HEK293 (cell line): Measurements from ENCODE around the gene B3GAT1.

Source experiments
- CTCF ChIA-PET: fragments of 350-600 bp; formaldehyde crosslinking; extraction: SDS; loops from one replicate; lab custom pipeline; 2021; ENCODE audit warnings: antibody characterized with exemption; lab: Yijun Ruan, JAX
- POLR2A ChIA-PET: fragments of 300-600 bp; formaldehyde crosslinking; extraction: SDS; loops from one replicate; lab custom pipeline; 2020; ENCODE audit warnings: antibody characterized with exemption, inconsistent platforms; lab: Yijun Ruan, JAX
- H3K27ac ChIP-seq: fragments of 200-500 bp; sonication (Bioruptor generic); 2 replicates; pipeline ENCODE4 v1.5.1; 2014; ENCODE audit warnings: low read depth, low read length, control low read depth, inconsistent platforms; ENCODE audit errors: extremely low read depth
- H3K36me3 ChIP-seq, 2 experiments: fragments of 200-500 bp in 1 of 2; sonication (Bioruptor generic) in 1 of 2; 1 replicate in 1 of 2; 2 replicates in 1 of 2; pipeline ENCODE4 v1.5.1; 2014 to 2017; ENCODE audit warnings: inconsistent platforms in 2 of 2, low read length in 2 of 2; ENCODE audit not compliant: control insufficient read depth in 2 of 2, insufficient read depth in 1 of 2
- H3K4me1 ChIP-seq: fragments of 200-500 bp; sonication (Bioruptor generic); 2 replicates; pipeline ENCODE4 v1.5.1; 2014; ENCODE audit warnings: mild to moderate bottlenecking, low read length, inconsistent platforms; ENCODE audit not compliant: control insufficient read depth, insufficient read depth
- H3K4me3 ChIP-seq: 2 replicates; pipeline ENCODE4 v1.5.1; 2011; ENCODE audit warnings: low read depth, mild to moderate bottlenecking, control low read depth, low read length, moderate library complexity
- H3K9me3 ChIP-seq: fragments of 200-500 bp; sonication (Bioruptor generic); 2 replicates; pipeline ENCODE4 v1.5.1; 2014; ENCODE audit warnings: low read depth, low read length, inconsistent platforms; ENCODE audit not compliant: control insufficient read depth, insufficient read depth
- SCRT1 ChIP-seq: fragments of 450-650 bp; formaldehyde crosslinking; IDR thresholded peaks from 2 replicates; pipeline ENCODE4 v1.5.1; 2016; ENCODE audit warnings: missing biosample characterization, missing genetic modification characterization, borderline replicate concordance
- TRIM28 ChIP-seq: IDR thresholded peaks from 2 replicates; pipeline ENCODE4 v1.6.1; 2011; ENCODE audit warnings: low read length, control low read depth, borderline replicate concordance
- YY2 ChIP-seq: fragments of 450-650 bp; formaldehyde crosslinking; IDR thresholded peaks from 2 replicates; pipeline ENCODE4 v1.5.1; 2016; ENCODE audit warnings: missing biosample characterization, missing genetic modification characterization
- ZBTB1 ChIP-seq: fragments of 450-650 bp; formaldehyde crosslinking; IDR thresholded peaks from 2 replicates; pipeline ENCODE4 v1.5.1; 2016; ENCODE audit warnings: missing biosample characterization, missing genetic modification characterization
- ZBTB21 ChIP-seq: fragments of 450-650 bp; formaldehyde crosslinking; IDR thresholded peaks from 2 replicates; pipeline ENCODE4 v1.5.1; 2017; ENCODE audit warnings: missing biosample characterization, missing genetic modification characterization
- ZBTB26 ChIP-seq: fragments of 450-650 bp; formaldehyde crosslinking; optimal IDR thresholded peaks from 2 replicates; pipeline ENCODE3; 2016; ENCODE audit warnings: missing biosample characterization, mild to moderate bottlenecking, missing genetic modification characterization
- ZBTB44 ChIP-seq: fragments of 450-650 bp; IDR thresholded peaks from 2 replicates; pipeline ENCODE4 v1.5.1; 2018; ENCODE audit warnings: missing biosample characterization, mild to moderate bottlenecking, missing genetic modification characterization
- ZNF132 ChIP-seq: fragments of 450-650 bp; formaldehyde crosslinking; IDR thresholded peaks from 2 replicates; pipeline ENCODE4 v1.5.1; 2017; ENCODE audit warnings: missing biosample characterization, missing genetic modification characterization, borderline replicate concordance
- ZNF274 ChIP-seq, 2 experiments: fragments of 200-500 bp in 1 of 2; fragments of 450-650 bp in 1 of 2; sonication (Bioruptor generic) in 1 of 2; formaldehyde crosslinking in 1 of 2; IDR thresholded peaks; 2 replicates each; pipeline versions ENCODE4 v1.5.1 to v1.6.1; 2014 to 2016; ENCODE audit warnings: borderline replicate concordance in 1 of 2, inconsistent platforms in 1 of 2, low read length in 1 of 2, missing biosample characterization in 1 of 2, missing genetic modification characterization in 1 of 2
- ZNF341 ChIP-seq: fragments of 450-650 bp; formaldehyde crosslinking; IDR thresholded peaks from 2 replicates; pipeline ENCODE4; 2016; ENCODE audit warnings: low read depth, missing biosample characterization, missing genetic modification characterization
- ZNF518A ChIP-seq: fragments of 450-650 bp; formaldehyde crosslinking; conservative IDR thresholded peaks from 2 replicates; pipeline ENCODE4 v1.5.1; 2016; ENCODE audit warnings: low read depth, missing biosample characterization, missing genetic modification characterization
- ZNF544 ChIP-seq: fragments of 450-650 bp; formaldehyde crosslinking; IDR thresholded peaks from 2 replicates; pipeline ENCODE4 v1.5.0; 2017; ENCODE audit warnings: missing biosample characterization, missing genetic modification characterization
- ZNF558 ChIP-seq: fragments of 450-650 bp; formaldehyde crosslinking; IDR thresholded peaks from 2 replicates; pipeline ENCODE4 v1.5.1; 2016; ENCODE audit warnings: missing biosample characterization, missing genetic modification characterization
- ZNF600 ChIP-seq: fragments of 450-650 bp; formaldehyde crosslinking; IDR thresholded peaks from 2 replicates; pipeline ENCODE4 v1.5.1; 2016; ENCODE audit warnings: missing biosample characterization, missing genetic modification characterization
- TF ChIP-seq, protein P1 (sequence below): fragments of 450-650 bp; formaldehyde crosslinking; IDR thresholded peaks from 2 replicates; pipeline ENCODE4 v1.5.1; 2016; ENCODE audit warnings: missing biosample characterization, missing genetic modification characterization
- TF ChIP-seq, protein P2 (sequence below): fragments of 450-650 bp; formaldehyde crosslinking; IDR thresholded peaks from 2 replicates; pipeline ENCODE4 v1.5.1; 2016; ENCODE audit warnings: missing biosample characterization, missing genetic modification characterization, borderline replicate concordance

Gene B3GAT1

DNA sequence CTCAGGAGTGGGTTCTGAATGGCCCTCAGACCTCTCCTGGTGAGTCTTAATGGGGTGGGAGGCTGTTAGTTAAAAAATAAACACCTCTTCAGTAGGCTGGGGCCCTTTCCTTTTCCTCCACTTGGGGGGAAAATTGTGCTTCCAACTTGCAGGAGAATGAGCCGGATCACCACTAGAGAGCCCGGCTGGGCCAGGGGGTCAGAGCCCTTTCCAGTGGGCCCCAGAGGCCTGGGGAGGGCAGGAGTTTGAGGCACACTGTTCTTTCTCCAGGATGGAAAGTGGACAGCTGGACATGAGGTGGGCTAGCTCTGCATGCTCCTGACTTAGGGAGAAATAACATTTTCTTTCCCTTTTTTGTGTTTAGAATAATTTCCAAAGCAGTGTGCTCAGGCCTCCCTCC, 32.8 kb downstream of the B3GAT1 start:
- TF ChIP-seq ZNF341 (no peak), ZBTB26 (tag by site-specific recombination) (no peak), ZNF558 (tag by site-specific recombination) (no peak)
- TF ChIP-seq, protein P1, sequence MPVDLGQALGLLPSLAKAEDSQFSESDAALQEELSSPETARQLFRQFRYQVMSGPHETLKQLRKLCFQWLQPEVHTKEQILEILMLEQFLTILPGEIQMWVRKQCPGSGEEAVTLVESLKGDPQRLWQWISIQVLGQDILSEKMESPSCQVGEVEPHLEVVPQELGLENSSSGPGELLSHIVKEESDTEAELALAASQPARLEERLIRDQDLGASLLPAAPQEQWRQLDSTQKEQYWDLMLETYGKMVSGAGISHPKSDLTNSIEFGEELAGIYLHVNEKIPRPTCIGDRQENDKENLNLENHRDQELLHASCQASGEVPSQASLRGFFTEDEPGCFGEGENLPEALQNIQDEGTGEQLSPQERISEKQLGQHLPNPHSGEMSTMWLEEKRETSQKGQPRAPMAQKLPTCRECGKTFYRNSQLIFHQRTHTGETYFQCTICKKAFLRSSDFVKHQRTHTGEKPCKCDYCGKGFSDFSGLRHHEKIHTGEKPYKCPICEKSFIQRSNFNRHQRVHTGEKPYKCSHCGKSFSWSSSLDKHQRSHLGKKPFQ: no peak
- H3K4me1 ChIP-seq: no peaks in the 10 kb centered on the region
- CTCF ChIA-PET: no interaction called here
- H3K36me3 ChIP-seq: peaks cover 0 to 13% of the 10 kb centered on the region in 2 experiments; a peak in 1 of 3 replicates
- no peaks in the 10 kb centered on the region for H3K9me3 ChIP-seq
- POLR2A ChIA-PET: no interaction called here
- no peak overlapping the region for H3K27ac ChIP-seq
- no peak overlapping the region for H3K4me3 ChIP-seq

DNA sequence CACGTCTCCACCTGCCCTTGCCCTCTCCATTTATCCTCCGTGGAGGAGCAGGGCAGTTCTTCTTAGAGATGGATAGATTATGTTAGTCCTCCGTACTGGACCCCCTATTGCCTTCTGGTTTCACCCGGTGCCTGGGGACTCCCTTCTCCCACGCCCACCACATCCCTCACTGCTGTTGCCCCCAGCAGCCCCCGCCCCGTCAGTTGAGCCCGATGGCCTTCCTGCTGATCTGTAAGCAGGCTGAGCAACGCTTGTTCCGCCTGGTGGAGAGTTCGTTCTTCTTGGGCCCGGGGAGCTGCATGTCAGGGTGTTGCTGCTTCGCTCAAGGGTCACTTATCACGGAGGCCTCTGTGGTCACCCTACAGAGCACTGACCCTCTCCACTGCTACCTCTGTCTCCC, 34.2 kb downstream of the B3GAT1 start:
- ChIA-PET POLR2A (no interaction called here), CTCF (no interaction called here)
- H3K27ac ChIP-seq: no peak overlapping the region
- peaks cover 0 to 16% of the 10 kb centered on the region in 2 experiments; a peak in 1 of 3 replicates for H3K36me3 ChIP-seq
- no peaks in the 10 kb centered on the region for H3K9me3 ChIP-seq
- H3K4me3 ChIP-seq: no peak overlapping the region
- no peaks in the 10 kb centered on the region for H3K4me1 ChIP-seq
- no peak for TF ChIP-seq ZBTB44 (tag by site-specific recombination)

DNA sequence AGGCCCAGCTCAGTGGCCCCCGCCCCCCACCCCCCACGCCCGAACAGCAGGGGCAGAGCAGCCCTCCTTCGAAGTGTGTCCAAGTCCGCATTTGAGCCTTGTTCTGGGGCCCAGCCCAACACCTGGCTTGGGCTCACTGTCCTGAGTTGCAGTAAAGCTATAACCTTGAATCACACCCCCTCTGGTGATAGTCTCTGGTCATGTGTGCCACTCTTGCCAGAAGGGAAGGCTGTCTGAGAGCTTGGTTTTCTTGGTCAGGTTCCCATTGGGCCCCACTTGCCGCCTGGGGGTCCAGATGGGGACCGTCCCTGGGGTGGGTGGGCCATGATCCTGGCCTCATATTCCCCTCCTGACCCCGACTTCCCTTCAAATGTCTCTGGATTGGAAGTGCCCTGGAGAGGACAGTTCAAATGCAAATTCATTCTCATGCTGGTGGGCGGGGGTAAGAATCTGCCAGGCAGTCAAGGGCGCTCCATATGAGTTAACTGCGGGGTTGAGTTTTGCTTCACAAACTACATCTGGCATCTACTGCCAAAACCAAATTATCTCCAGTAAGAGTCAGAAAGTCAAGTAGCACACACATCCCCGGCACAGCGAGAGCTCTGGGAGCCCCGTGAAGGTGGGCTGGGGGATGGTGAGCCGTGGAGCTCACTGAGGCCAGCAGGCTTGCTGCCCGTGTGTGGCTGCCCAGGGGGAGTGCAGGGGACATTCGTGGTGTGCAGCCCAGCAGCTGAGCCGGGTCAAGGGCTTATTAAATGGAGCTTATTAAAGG, 35.7 kb downstream of the B3GAT1 start:
- no peaks in the 10 kb centered on the region for H3K9me3 ChIP-seq
- H3K27ac ChIP-seq: no peak overlapping the region
- CTCF ChIA-PET: no interaction called here
- H3K4me3 ChIP-seq: no peak overlapping the region
- no peaks in the 10 kb centered on the region for H3K4me1 ChIP-seq
- POLR2A ChIA-PET: no interaction called here
- peaks cover 0 to 22% of the 10 kb centered on the region in 2 experiments; a peak in 1 of 3 replicates for H3K36me3 ChIP-seq
- TF ChIP-seq ZNF600 (tag by site-specific recombination) (no peak), ZBTB21 (no peak), ZNF544 (no peak), ZBTB1 (tag by site-specific recombination) (no peak), YY2 (tag by site-specific recombination) (no peak), TRIM28 (no peak), SCRT1 (tag by site-specific recombination) (no peak), ZNF518A (tag by site-specific recombination) (no peak), ZNF132 (tag by site-specific recombination) (no peak), ZNF274 (IDR thresholded peaks at IDR 0.05; ENCODE audit: low read length) (no peak), ZNF274 (tag by site-specific recombination; IDR thresholded peaks at IDR 0.05; ENCODE audit: borderline replicate concordance) (no peak), ZNF558 (tag by site-specific recombination) (no peak)
- TF ChIP-seq, protein P2, sequence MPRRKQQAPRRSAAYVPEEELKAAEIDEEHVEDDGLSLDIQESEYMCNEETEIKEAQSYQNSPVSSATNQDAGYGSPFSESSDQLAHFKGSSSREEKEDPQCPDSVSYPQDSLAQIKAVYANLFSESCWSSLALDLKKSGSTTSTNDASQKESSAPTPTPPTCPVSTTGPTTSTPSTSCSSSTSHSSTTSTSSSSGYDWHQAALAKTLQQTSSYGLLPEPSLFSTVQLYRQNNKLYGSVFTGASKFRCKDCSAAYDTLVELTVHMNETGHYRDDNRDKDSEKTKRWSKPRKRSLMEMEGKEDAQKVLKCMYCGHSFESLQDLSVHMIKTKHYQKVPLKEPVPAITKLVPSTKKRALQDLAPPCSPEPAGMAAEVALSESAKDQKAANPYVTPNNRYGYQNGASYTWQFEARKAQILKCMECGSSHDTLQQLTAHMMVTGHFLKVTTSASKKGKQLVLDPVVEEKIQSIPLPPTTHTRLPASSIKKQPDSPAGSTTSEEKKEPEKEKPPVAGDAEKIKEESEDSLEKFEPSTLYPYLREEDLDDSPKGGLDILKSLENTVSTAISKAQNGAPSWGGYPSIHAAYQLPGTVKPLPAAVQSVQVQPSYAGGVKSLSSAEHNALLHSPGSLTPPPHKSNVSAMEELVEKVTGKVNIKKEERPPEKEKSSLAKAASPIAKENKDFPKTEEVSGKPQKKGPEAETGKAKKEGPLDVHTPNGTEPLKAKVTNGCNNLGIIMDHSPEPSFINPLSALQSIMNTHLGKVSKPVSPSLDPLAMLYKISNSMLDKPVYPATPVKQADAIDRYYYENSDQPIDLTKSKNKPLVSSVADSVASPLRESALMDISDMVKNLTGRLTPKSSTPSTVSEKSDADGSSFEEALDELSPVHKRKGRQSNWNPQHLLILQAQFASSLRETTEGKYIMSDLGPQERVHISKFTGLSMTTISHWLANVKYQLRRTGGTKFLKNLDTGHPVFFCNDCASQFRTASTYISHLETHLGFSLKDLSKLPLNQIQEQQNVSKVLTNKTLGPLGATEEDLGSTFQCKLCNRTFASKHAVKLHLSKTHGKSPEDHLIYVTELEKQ: no peak
